Measurements from ENCODE around the gene GPALPP1.

DNA sequence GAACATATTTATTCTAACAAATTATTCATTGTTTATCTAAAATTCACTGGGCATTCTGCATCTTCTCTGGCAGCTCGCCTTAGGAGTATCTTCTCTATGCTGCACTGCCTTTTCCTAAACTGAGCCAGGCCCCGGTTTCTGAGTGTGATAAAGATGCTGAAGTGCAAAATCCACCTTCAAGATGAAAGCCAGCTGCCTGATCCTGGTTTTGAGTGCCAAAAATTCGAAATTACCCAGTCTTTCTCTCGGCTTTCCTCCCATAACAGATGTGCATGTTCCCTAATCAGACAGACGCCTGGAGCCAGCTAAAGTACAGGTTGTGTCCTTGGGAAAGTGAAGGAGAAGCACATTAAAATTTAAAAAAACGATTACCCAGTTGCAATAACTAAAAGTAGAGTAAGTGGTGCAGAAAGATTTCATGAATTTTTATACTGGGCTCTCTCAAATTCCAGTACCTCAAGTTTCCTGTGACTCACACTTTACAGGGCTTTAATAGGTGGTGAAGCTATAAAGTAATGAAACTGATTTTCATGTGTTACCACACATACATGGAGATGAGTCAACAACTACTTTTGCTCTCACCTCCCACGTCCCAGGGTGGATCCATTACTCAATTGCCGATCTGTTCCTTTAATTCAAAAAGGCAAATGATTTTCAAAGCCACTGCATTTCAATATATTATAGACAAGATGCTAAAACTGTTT, 66.0 kb downstream of the GPALPP1 start:
- peak; percentile 73 for TF ChIP-seq JUND (IDR thresholded peaks at IDR 0.05)
- TF ChIP-seq TAF1 (IDR thresholded peaks at IDR 0.05; ENCODE audit: borderline replicate concordance, low read depth, low read length), result no peak
- TF ChIP-seq, protein P1, sequence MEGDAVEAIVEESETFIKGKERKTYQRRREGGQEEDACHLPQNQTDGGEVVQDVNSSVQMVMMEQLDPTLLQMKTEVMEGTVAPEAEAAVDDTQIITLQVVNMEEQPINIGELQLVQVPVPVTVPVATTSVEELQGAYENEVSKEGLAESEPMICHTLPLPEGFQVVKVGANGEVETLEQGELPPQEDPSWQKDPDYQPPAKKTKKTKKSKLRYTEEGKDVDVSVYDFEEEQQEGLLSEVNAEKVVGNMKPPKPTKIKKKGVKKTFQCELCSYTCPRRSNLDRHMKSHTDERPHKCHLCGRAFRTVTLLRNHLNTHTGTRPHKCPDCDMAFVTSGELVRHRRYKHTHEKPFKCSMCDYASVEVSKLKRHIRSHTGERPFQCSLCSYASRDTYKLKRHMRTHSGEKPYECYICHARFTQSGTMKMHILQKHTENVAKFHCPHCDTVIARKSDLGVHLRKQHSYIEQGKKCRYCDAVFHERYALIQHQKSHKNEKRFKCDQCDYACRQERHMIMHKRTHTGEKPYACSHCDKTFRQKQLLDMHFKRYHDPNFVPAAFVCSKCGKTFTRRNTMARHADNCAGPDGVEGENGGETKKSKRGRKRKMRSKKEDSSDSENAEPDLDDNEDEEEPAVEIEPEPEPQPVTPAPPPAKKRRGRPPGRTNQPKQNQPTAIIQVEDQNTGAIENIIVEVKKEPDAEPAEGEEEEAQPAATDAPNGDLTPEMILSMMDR (IDR thresholded peaks at IDR 0.05), result no peak
- no peak for TF ChIP-seq RCOR1 (IDR thresholded peaks at IDR 0.05; ENCODE audit: low read length)
- TF ChIP-seq, protein P2, sequence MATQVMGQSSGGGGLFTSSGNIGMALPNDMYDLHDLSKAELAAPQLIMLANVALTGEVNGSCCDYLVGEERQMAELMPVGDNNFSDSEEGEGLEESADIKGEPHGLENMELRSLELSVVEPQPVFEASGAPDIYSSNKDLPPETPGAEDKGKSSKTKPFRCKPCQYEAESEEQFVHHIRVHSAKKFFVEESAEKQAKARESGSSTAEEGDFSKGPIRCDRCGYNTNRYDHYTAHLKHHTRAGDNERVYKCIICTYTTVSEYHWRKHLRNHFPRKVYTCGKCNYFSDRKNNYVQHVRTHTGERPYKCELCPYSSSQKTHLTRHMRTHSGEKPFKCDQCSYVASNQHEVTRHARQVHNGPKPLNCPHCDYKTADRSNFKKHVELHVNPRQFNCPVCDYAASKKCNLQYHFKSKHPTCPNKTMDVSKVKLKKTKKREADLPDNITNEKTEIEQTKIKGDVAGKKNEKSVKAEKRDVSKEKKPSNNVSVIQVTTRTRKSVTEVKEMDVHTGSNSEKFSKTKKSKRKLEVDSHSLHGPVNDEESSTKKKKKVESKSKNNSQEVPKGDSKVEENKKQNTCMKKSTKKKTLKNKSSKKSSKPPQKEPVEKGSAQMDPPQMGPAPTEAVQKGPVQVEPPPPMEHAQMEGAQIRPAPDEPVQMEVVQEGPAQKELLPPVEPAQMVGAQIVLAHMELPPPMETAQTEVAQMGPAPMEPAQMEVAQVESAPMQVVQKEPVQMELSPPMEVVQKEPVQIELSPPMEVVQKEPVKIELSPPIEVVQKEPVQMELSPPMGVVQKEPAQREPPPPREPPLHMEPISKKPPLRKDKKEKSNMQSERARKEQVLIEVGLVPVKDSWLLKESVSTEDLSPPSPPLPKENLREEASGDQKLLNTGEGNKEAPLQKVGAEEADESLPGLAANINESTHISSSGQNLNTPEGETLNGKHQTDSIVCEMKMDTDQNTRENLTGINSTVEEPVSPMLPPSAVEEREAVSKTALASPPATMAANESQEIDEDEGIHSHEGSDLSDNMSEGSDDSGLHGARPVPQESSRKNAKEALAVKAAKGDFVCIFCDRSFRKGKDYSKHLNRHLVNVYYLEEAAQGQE (IDR thresholded peaks at IDR 0.05; ENCODE audit: low read depth, low read length), result no peak
- peak; percentile 39; the same call in 1 of the 2 replicates for TF ChIP-seq POLR2AphosphoS5 (IDR thresholded peaks at IDR 0.05; ENCODE audit: low read depth, low read length)
- peak; percentile 64; the same call in 1 of the 2 replicates for TF ChIP-seq TEAD4 (IDR thresholded peaks at IDR 0.05; ENCODE audit: borderline replicate concordance, insufficient read depth)
- no peak for TF ChIP-seq NRF1 (IDR thresholded peaks at IDR 0.05; ENCODE audit: low read depth, low read length)
- no peak for TF ChIP-seq GATA2 (CRISPR knock-in tag; IDR thresholded peaks at IDR 0.05)
- TF ChIP-seq EP300 (IDR thresholded peaks at IDR 0.05; ENCODE audit: borderline replicate concordance in 1 of 2, low read depth in 1 of 2, low read length in 1 of 2), result peak in 1 of 2 experiments; percentile 49; a peak in 1 of 4 replicates
- TF ChIP-seq EZH2phosphoT487 (IDR thresholded peaks at IDR 0.05; ENCODE audit: borderline replicate concordance, low read depth), result no peak
- TF ChIP-seq TCF12 (IDR thresholded peaks at IDR 0.05), result peak; percentile 40
- TF ChIP-seq YY1 (IDR thresholded peaks at IDR 0.05; ENCODE audit: low read depth), result no peak
